ENCODE measurements around the gene GPR160. TPM values are rescaled to one million over a fixed set of nuclear protein-coding genes. Genes with fewer than 3 reads are reported as not detected.

Gene GPR160
- total RNA-seq (2016; rRNA removed; fragmentation: Illumina TruSeq; extraction: Trizol) (12.1 and 14.0 TPM in 2 replicates), polyA plus RNA-seq (2011; rRNA removed) (15.5 and 23.2 TPM in 2 replicates), polyA minus RNA-seq (2011; rRNA and poly(A)+ RNA removed; ENCODE audit: low replicate concordance) (2.2 and 10.2 TPM in 2 replicates), Bru-seq, nascent RNA (percentile 65 among the genes with signal in this experiment), BruChase-seq, experiment 1, labeled RNA remaining after a 6-hour chase (percentile 62 among the genes with signal in this experiment), BruChase-seq, experiment 2, labeled RNA remaining after a 2-hour chase (percentile 63 among the genes with signal in this experiment)
- 13.9 and 14.8 TPM in 2 replicates for total RNA-seq (2016; cell fraction: cytosol; rRNA removed; fragmentation: Illumina TruSeq; extraction: Trizol; ENCODE audit: low read depth)
- 11.1 and 12.6 TPM in 2 replicates for total RNA-seq (2016; cell fraction: insoluble cytoplasmic fraction; rRNA removed; fragmentation: Illumina TruSeq; extraction: Trizol)
- 24.8 and 29.9 TPM in 2 replicates for total RNA-seq (2016; cell fraction: membrane; rRNA removed; fragmentation: Illumina TruSeq; extraction: Trizol)
- total RNA-seq (2016; cell fraction: nucleus; rRNA removed; fragmentation: Illumina TruSeq; extraction: Trizol): 9.0 and 9.5 TPM in 2 replicates
- polyA plus RNA-seq (2011; cell fraction: cytosol; rRNA removed): 11.0 and 14.4 TPM in 2 replicates
- 4.1 and 4.9 TPM in 2 replicates for polyA plus RNA-seq (2011; cell fraction: nucleus; rRNA removed)
- 14.5 and 17.6 TPM in 2 replicates for polyA plus RNA-seq (2012)
- polyA plus RNA-seq (2016; cell fraction: cytosol; fragmentation: Illumina TruSeq; extraction: Trizol; ENCODE audit: low read depth): 37.7 and 40.2 TPM in 2 replicates
- 27.1 and 30.7 TPM in 2 replicates for polyA plus RNA-seq (2016; cell fraction: insoluble cytoplasmic fraction; fragmentation: Illumina TruSeq; extraction: Trizol; ENCODE audit: low read depth)
- 48.6 and 61.0 TPM in 2 replicates for polyA plus RNA-seq (2016; cell fraction: membrane; fragmentation: Illumina TruSeq; extraction: Trizol; ENCODE audit: low read depth)
- polyA plus RNA-seq (2016; cell fraction: nucleus; fragmentation: Illumina TruSeq; extraction: Trizol; ENCODE audit: insufficient read depth, low read depth): 17.4 and 17.9 TPM in 2 replicates
- polyA minus RNA-seq (2011; cell fraction: cytosol; rRNA and poly(A)+ RNA removed): 12.7 and 14.9 TPM in 2 replicates
- polyA minus RNA-seq (2011; cell fraction: nucleus; rRNA and poly(A)+ RNA removed): 12.9 and 16.7 TPM in 2 replicates
- long read RNA-seq, experiment 1, transcript GPR160-201 (4 exons, 2,039 nt): major isoform, 11 of 16 reads
- long read RNA-seq, experiment 1, partial matches to known transcripts: 1 of 16 reads
- long read RNA-seq, experiment 1, other reads (novel, unspliced or antisense): 4 of 16 reads
- long read RNA-seq, experiment 2, transcript GPR160-201 (4 exons, 2,039 nt): major isoform, 6 of 29 reads
- long read RNA-seq, experiment 2, partial matches to known transcripts: 2 of 29 reads
- long read RNA-seq, experiment 2, other reads (novel, unspliced or antisense): 21 of 29 reads

- H3K27me3 ChIP-seq (ENCODE audit: control insufficient read depth in 1 of 2, insufficient read depth in 2 of 2, low read length in 2 of 2): no peaks in the 10 kb centered on the region; a peak in 1 of 5 replicates
- H3K9me3 ChIP-seq (ENCODE audit: low read length): no peaks in the 10 kb centered on the region
- H3K79me2 ChIP-seq (ENCODE audit: insufficient read depth, low read length): no peaks in the 10 kb centered on the region
- ATAC-seq (peak; percentile 91), DNase-seq (ENCODE audit: low spot score) (peak; percentile 68), FAIRE-seq (no peak)
- ChIA-PET CTCF (ENCODE audit: low intra/inter-chr PET ratio, low total read pairs) (interaction anchor here (0.8 to 2.7 kb wide), 2 partner anchors 42 to 174 kb away, joined by 3 to 7 read pairs; no protein-coding TSS in a partner anchor), POLR2A (interaction anchor here (1.3 kb wide), 1 partner anchor 41 kb away, joined by 6 read pairs; no protein-coding TSS in a partner anchor)
- H3K9ac ChIP-seq (ENCODE audit: insufficient read depth, low read depth, low read length): peak within 1 kb of the TSS; percentile 56
- BruUV-seq (replicated peaks): no TSS peak
- no peaks in the 10 kb centered on the region for H4K20me1 ChIP-seq (ENCODE audit: insufficient read depth, low read length)
- WGBS (ENCODE audit: low lambda C conversion rate): 1% methylated on average over 10 of the region's 78 CpGs
- peak within 1 kb of the TSS; percentile 53 to 85 (median 80) for H3K4me3 ChIP-seq (replicated peaks in 1 of 3; ENCODE audit: insufficient read depth in 1 of 3, low read depth in 2 of 3, low read length in 3 of 3)
- H3K4me2 ChIP-seq (ENCODE audit: low read depth, low read length): peak within 1 kb of the TSS; percentile 95
- no peaks in the 10 kb centered on the region for H3K4me1 ChIP-seq (ENCODE audit: insufficient read depth, low read length)
- no peak within 1 kb of the TSS for H2AFZ ChIP-seq (ENCODE audit: low read length)
- intact Hi-C loops (cut with micrococcal nuclease; ENCODE audit: unreplicated experiment) (loop anchor here (2.0 to 5.0 kb wide), 3 partner anchors 41 to 175 kb away; partner anchors contain the start of gene SEC62), in situ Hi-C loops (cut with HindIII; ENCODE audit: extremely low pct_ligation_motif_present, low pct_unique_long_range_greater_than_20kb) (loop anchor here (10.0 kb wide), 1 partner anchor 173 kb away; the partner anchor contains the start of gene LRRC31)
- H3K27ac ChIP-seq (ENCODE audit: extremely low read length, insufficient read depth, low read length): peak within 1 kb of the TSS; percentile 34
- H3K36me3 ChIP-seq (replicated peaks in 1 of 2; ENCODE audit: control insufficient read depth in 1 of 2, insufficient read depth in 2 of 2, low read length in 2 of 2): no peaks in the 10 kb centered on the region
- no peak for TF ChIP-seq ZNF329 (CRISPR knock-in tag; IDR thresholded peaks at IDR 0.05; ENCODE audit: low read depth)
- TF ChIP-seq NONO (IDR thresholded peaks at IDR 0.05): no peak
- TF ChIP-seq NONO (CRISPR knock-in tag; conservative IDR thresholded peaks at IDR 0.05): peak; percentile 60; the same call in 1 of the 2 replicates
- 0 out of 2 replicates have a peak, but pooled peaks have one; percentile 12 for TF ChIP-seq ZNF546 (CRISPR knock-in tag; conservative IDR thresholded peaks at IDR 0.05)
- no peak for TF ChIP-seq TBL1XR1 (IDR thresholded peaks at IDR 0.05; ENCODE audit: borderline replicate concordance, low read length, partially characterized antibody)
- peak; percentile 51; the same call in 1 of the 2 replicates for TF ChIP-seq ZFP36L1 (CRISPR knock-in tag; IDR thresholded peaks at IDR 0.05)
- peak; percentile 84; the same call in 1 of the 2 replicates for TF ChIP-seq CBX5 (CRISPR knock-in tag; IDR thresholded peaks at IDR 0.05; ENCODE audit: borderline replicate concordance)
- 0 out of 2 replicates have a peak, but pooled peaks have one; percentile 44 for TF ChIP-seq ZNF44 (CRISPR knock-in tag; IDR thresholded peaks at IDR 0.05)
- peak; percentile 80; the same call in 1 of the 2 replicates for TF ChIP-seq ZBED4 (CRISPR knock-in tag; IDR thresholded peaks at IDR 0.05; ENCODE audit: borderline replicate concordance)
- peak; percentile 50; the same call in 1 of the 2 replicates for TF ChIP-seq MIXL1 (CRISPR knock-in tag; IDR thresholded peaks at IDR 0.05)
- peak; percentile 10 for TF ChIP-seq YY1 (IDR thresholded peaks at IDR 0.05; ENCODE audit: insufficient read depth, insufficient replicate concordance, low read depth, low read length)
- peak; percentile 39; the same call in 1 of the 2 replicates for TF ChIP-seq RBFOX2 (IDR thresholded peaks at IDR 0.05; ENCODE audit: low read depth, low read length)
Observed at GRCh38 chr3:170037463-170038433, at the start of gene GPR160. Gene GPR160 (plus strand): TSS chr3:170037995. CDS start chr3:170083973, 45,978 bp downstream.
